ENCODE results near the gene ZNF460. TPM values are rescaled to one million over a fixed set of nuclear protein-coding genes. Genes with fewer than 3 reads are reported as not detected.

ZNF460 gene
- total and polyA plus RNA-seq, 2 experiments from 2014 or later: 5.9 to 77.4 TPM

DNA sequence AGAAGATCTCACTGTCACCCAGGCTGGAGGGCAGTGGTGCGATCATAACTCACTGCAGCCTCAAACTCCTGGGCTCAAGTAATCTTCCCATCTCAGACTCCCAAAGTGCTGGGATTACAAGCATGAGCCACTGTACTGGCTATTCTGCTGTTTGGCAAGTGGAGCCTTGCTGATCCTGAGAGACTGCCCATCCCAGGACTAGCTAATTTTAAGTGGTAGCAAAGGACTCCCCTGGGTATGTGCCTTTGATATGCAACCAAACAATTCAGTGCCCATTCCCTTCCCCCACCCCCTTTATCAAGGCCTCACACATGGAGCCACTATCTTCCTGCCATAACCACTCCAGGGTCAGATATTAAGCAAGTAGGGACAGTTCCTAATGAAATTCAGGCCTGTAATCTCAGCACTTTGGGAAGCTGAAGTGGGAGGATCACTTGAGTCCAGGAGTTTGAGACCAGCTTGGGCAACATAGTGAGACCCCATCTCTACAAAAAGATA is 17.0 kb upstream of the ZNF460 start:
- no peak for DNase-seq (ENCODE audit: low spot score)
- H3K9me2 ChIP-seq (replicated peaks; ENCODE audit: insufficient read depth): no peaks in the 10 kb centered on the region
- H3K36me3 ChIP-seq (replicated peaks; ENCODE audit: insufficient read depth, low read depth): no peaks in the 10 kb centered on the region
- no peak overlapping the region for H3K4me2 ChIP-seq
- WGBS (ENCODE audit: low lambda C conversion rate, missing lambda C conversion rate): 94% methylated on average over 1 of the region's 1 CpG
- H3K27ac ChIP-seq: no peak overlapping the region
- H3K27me3 ChIP-seq: no peaks in the 10 kb centered on the region
- no peak overlapping the region for H2AFZ ChIP-seq
- H3K9me3 ChIP-seq (ENCODE audit: low read depth): no peaks in the 10 kb centered on the region
- TF ChIP-seq EZH2phosphoT487 (IDR thresholded peaks at IDR 0.05; ENCODE audit: low read depth, severe bottlenecking, unreplicated experiment) (no peak), EZH2 (IDR thresholded peaks at IDR 0.05; ENCODE audit: borderline replicate concordance) (no peak)
- TF ChIP-seq, protein P1, sequence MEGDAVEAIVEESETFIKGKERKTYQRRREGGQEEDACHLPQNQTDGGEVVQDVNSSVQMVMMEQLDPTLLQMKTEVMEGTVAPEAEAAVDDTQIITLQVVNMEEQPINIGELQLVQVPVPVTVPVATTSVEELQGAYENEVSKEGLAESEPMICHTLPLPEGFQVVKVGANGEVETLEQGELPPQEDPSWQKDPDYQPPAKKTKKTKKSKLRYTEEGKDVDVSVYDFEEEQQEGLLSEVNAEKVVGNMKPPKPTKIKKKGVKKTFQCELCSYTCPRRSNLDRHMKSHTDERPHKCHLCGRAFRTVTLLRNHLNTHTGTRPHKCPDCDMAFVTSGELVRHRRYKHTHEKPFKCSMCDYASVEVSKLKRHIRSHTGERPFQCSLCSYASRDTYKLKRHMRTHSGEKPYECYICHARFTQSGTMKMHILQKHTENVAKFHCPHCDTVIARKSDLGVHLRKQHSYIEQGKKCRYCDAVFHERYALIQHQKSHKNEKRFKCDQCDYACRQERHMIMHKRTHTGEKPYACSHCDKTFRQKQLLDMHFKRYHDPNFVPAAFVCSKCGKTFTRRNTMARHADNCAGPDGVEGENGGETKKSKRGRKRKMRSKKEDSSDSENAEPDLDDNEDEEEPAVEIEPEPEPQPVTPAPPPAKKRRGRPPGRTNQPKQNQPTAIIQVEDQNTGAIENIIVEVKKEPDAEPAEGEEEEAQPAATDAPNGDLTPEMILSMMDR (IDR thresholded peaks at IDR 0.05; ENCODE audit: poor library complexity): no peak
- H3K79me2 ChIP-seq: peaks cover 5% of the 10 kb centered on the region
- H4K20me1 ChIP-seq (ENCODE audit: insufficient read depth, poor library complexity, severe bottlenecking): no peaks in the 10 kb centered on the region
- no peak overlapping the region for H3K4me3 ChIP-seq
- peaks cover 8% of the 10 kb centered on the region for H3K4me1 ChIP-seq (ENCODE audit: insufficient read depth)

DNA sequence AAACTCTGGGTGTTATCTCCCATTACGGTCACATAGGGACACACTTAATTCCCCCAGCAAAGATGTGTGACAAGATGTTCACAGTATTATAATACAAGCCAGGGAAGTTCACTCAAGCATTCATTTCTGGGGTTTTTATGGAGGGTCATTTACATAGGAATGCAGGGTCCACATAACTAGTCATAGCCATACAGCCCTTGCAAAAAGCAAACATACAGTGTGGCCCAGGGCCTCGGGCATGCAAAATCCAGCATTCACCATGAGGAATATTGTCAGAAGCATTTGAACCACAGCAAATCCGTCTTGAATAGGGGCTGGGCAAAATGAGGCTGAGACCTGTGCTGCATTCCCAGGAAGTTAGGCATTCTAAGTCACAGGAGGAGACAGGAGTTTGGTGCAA is 13.0 kb upstream of the ZNF460 start:
- peak; percentile 35 for DNase-seq (ENCODE audit: low spot score)
- Histone ChIP-seq H3K27ac (peak overlapping the region; percentile 63), H3K4me3 (no peak overlapping the region), H3K9me2 (replicated peaks; ENCODE audit: insufficient read depth) (no peaks in the 10 kb centered on the region), H2AFZ (no peak overlapping the region), H3K9me3 (ENCODE audit: low read depth) (no peaks in the 10 kb centered on the region), H3K27me3 (no peaks in the 10 kb centered on the region), H3K79me2 (no peaks in the 10 kb centered on the region), H4K20me1 (ENCODE audit: insufficient read depth, poor library complexity, severe bottlenecking) (no peaks in the 10 kb centered on the region), H3K4me1 (ENCODE audit: insufficient read depth) (peaks cover 8% of the 10 kb centered on the region), H3K4me2 (no peak overlapping the region), H3K36me3 (replicated peaks; ENCODE audit: insufficient read depth, low read depth) (no peaks in the 10 kb centered on the region)
- WGBS (ENCODE audit: low lambda C conversion rate, missing lambda C conversion rate): 64% methylated on average over 3 of the region's 3 CpGs
- TF ChIP-seq, protein P1 (IDR thresholded peaks at IDR 0.05; ENCODE audit: poor library complexity): no peak
- no peak for TF ChIP-seq EZH2phosphoT487 (IDR thresholded peaks at IDR 0.05; ENCODE audit: low read depth, severe bottlenecking, unreplicated experiment)
- TF ChIP-seq EZH2 (IDR thresholded peaks at IDR 0.05; ENCODE audit: borderline replicate concordance): no peak

DNA sequence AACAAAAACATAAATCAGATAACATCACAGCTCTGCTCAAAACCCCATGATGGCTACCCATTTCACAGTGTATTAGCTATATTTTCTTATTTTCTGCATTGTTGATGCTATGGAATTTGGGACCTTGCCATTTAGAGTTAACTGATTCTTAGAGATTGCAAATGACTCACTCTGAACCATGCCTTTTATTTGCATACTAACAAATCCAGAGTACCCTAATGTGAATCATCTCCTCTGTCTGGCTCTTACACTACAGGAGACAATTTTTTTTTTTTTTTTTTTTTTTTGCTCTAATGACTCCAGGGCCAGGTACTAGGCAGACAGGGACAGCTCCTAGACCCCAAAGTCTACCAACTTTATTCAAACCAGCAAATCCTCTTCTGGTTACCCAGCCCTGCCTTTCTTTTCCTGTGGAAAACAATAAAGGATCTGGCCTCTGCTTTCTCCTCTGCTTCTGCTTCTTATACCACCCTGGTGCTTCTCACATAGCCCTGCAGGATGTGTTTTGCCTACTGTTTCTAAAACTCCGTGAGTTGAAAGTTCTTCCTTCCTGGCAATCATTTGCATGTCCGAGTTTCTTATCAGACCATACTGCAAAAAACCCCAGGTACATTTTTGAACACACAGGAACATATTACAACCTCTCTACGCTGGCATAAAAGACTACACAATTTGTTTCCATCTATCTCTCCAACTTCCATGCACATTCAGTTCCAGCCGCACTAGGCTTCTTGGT is 10.6 kb upstream of the ZNF460 start:
- no peaks in the 10 kb centered on the region for H3K27me3 ChIP-seq
- WGBS (ENCODE audit: low lambda C conversion rate, missing lambda C conversion rate): 71% methylated on average over 4 of the region's 4 CpGs
- peaks cover 8% of the 10 kb centered on the region for H3K4me1 ChIP-seq (ENCODE audit: insufficient read depth)
- DNase-seq (ENCODE audit: low spot score): peak; percentile 17
- H3K36me3 ChIP-seq (replicated peaks; ENCODE audit: insufficient read depth, low read depth): no peaks in the 10 kb centered on the region
- H3K9me3 ChIP-seq (ENCODE audit: low read depth): no peaks in the 10 kb centered on the region
- no peaks in the 10 kb centered on the region for H3K9me2 ChIP-seq (replicated peaks; ENCODE audit: insufficient read depth)
- H3K4me3 ChIP-seq: no peak overlapping the region
- no peaks in the 10 kb centered on the region for H4K20me1 ChIP-seq (ENCODE audit: insufficient read depth, poor library complexity, severe bottlenecking)
- H3K27ac ChIP-seq: peak overlapping the region; percentile 34
- no peak overlapping the region for H3K4me2 ChIP-seq
- no peaks in the 10 kb centered on the region for H3K79me2 ChIP-seq
- H2AFZ ChIP-seq: no peak overlapping the region
- TF ChIP-seq EZH2 (IDR thresholded peaks at IDR 0.05; ENCODE audit: borderline replicate concordance): no peak
- TF ChIP-seq, protein P1 (IDR thresholded peaks at IDR 0.05; ENCODE audit: poor library complexity): no peak
- no peak for TF ChIP-seq EZH2phosphoT487 (IDR thresholded peaks at IDR 0.05; ENCODE audit: low read depth, severe bottlenecking, unreplicated experiment)

Data from hepatocyte (in vitro differentiated cells).